DMS153 (cell line): ENCODE data around the gene BFSP2.

Experiments used
- DNase-seq: peaks from one replicate; lab custom pipeline; 2025; lab: John Stamatoyannopoulos, UW

BFSP2 gene

GRCh38 chr3:133419151-133419909, 19.5 kb downstream of the BFSP2 start:
- no peak for DNase-seq

- no peak for DNase-seq
Measured at GRCh38 chr3:133424937-133425869, 25.3 kb downstream of the BFSP2 start.

- DNase-seq, result no peak
Measured at GRCh38 chr3:133425898-133426297, 26.0 kb downstream of the BFSP2 start.

GRCh38 chr3:133426721-133427120, 26.9 kb downstream of the BFSP2 start:
- DNase-seq, result no peak

GRCh38 chr3:133428552-133428951, 28.7 kb downstream of the BFSP2 start:
- no peak for DNase-seq

DNA sequence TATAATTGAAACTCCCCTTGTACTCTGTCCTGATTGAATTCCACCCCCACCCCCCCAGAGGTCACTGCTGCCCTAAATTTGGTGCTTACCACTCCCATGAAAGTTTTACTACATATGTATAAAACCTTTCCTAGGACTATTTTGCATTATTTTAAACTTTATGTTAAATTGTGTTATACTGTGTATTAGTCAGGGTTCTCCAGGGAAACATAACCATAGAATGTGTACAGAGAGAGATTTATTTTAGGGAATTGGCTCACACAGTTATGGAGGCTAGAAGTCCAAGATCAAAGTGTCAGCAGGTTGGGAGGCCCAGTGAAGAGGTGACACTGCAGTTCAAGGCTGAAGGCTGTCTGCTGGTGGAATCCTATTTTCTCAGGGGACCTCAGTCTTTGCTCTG, 29.2 kb downstream of the BFSP2 start:
- DNase-seq, result no peak

GRCh38 chr3:133439563-133439962, 39.7 kb downstream of the BFSP2 start:
- no peak for DNase-seq

DNA sequence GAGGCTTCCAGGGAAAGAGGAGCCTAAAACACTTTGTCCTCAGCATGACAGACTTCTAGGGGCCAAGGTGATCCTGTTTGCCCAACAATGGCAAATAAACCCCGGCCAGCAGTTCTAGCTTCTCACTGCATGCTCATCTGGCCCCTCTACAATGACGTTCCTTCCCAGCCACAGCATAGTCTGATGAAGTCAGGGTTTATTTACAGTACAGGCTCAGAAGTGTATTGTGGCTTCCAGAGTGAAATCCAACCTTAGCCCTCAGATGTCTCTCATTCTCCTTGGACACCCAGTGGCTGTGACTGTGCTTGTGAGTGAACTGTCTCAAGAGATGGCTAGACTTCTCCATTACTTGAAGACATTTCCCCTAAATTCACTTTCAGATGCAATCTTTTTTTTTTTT, 40.8 kb downstream of the BFSP2 start:
- no peak for DNase-seq

GRCh38 chr3:133441867-133442270, 42.0 kb downstream of the BFSP2 start:
- DNase-seq, result no peak

DNA sequence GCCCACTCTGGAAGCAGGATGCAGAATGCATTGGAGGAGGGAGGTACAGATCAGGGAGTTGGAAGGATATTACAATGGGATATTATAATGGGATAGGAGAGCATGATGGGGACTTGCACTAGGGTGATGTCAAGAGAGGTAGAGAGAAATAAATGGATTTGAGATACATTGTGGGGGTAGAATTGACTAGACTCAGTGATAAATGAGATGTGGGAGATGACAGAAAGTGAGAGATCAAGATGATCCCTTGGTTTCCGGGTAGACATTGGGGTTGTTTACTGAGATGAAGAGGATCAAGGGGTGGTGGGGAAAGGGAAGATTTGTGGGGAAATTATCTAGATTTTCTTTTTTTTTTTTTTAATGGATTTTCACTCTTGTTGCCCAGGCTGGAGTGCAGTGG, 42.7 kb downstream of the BFSP2 start:
- no peak for DNase-seq

DNA sequence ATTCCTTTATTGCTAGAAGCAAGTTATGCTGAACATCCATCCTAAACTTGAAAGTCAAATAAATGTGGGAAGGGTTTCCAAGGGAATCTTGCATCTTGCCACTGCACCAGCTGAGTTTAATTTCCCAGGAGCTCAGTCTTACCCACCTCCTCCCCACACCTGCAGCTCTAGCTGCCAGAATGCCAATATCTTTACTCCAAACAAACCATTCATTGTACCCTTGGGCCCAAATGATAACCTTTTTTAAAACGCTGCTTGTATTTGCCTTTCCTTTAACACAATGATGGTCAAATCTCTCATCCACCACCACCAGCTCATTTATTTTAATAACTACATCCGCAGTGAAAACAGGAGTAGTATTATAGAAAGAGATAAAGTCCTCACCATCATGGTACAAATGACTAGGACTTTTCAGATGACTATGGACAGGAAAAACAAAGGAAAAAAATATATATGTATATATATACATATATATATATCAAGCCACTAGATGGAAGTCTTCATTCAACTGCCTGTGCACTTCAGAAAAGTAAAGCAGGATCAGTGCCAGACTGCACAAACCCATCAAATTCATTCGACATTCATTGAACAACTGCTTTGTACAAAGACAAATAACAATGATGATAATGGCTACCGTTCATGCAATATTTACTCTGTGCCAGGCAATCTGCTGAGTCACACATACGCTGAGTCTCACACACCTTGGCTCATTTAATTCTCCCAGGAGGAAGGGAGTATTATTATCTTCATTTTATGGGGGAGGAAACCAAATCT, 44.0 kb downstream of the BFSP2 start:
- DNase-seq, result peak; percentile 91

DNA sequence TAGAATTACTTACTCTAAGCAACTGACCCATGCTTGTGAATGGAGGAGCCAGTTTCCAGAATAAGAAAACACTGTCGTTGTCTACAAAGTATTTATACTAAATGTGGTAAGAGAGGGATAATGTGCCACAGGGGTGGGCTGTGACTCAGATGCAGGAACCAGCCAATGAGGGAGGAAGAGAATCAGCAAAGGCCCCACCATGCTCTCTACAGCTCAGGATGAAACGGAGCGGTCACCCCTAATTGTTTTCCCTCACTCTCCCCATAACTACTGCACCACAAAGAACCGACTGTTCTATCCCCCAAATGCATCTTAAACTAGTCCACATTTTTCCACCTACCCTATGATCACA, 44.5 kb downstream of the BFSP2 start:
- DNase-seq, result no peak

GRCh38 chr3:133445108-133445507, 45.3 kb downstream of the BFSP2 start:
- no peak for DNase-seq

DNA sequence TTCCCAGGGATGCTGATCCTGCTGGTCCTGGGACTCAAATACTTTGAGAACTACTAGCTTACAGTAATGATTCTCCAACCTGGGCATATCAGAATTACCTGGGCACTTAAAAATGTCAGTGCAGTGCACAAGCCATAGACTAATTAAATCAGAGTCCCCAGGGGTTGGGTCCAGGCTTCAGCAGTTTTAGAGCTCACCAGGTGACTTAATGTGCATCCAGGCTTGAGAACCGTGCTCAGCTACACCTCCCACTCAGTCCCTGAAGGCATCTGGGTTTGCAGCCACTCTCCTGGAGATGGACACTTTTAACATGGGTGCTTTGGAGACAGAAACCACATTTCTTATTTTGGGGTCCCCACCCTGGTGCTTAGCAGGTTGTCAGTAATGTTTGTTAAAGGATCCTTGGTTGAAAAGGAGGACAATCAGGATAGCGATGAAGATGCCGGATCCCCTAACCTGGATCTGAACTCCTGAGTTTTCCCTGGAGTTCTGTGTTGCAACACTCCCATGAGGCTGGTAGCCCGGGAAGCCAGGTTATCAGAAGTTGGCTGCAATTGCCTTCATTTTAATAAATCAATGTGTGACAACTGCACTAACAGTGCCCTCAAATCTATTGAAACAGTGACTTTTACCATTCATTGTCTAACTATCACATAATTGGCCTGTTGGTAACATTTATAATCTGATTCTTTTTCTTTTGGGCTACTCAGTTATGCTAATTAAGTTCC, 48.1 kb downstream of the BFSP2 start:
- DNase-seq, result no peak

DNA sequence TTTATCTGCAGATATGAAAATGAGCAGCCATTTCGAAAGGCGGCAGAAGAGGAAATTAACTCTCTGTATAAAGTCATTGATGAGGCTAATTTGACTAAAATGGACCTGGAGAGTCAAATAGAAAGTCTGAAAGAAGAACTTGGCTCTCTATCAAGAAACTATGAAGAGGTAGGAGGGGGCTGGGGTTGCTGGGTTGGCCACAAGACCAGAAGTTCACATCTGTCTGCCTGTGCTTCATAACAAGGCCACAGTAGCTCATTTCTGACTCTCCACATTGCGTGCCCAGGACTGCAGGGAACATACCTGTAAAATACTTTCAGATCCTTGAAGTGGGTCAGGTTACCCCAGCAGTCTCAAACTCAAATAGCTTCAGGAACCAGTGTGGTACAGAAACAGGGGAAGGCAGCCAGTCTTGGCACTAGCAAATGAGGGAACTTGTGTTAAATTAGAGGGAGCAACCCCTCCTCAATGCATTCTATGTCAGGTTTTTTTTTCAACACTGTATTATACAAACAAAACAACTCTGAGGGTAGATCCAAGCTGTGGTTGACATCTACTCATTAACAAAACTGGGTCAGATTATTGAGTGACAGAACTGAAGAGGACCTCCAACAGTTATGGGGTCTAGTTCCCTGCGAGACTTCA, 48.7 kb downstream of the BFSP2 start:
- no peak for DNase-seq

DNA sequence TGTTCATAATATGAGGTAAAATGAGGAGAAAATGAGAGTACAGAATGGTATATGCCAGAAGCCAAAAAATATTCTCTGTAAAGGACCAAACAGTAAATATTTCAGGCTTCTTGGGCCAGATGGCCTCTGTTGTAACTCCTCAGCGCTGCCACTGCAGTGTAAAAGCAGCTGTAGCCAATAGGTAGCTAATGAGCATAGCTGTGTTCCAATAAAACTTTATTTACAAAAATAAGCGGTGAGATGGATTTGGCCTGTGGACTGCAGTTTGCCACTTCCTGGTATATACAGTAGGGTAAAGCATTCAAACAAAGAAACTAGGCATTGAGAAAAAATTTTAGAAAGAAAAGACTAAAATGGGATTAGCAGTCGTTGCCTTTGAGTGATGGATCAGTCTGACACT, 51.5 kb downstream of the BFSP2 start:
- no peak for DNase-seq

GRCh38 chr3:133452641-133453319, 52.9 kb downstream of the BFSP2 start:
- DNase-seq, result no peak

GRCh38 chr3:133453383-133453782, 53.5 kb downstream of the BFSP2 start:
- DNase-seq, result no peak

DNA sequence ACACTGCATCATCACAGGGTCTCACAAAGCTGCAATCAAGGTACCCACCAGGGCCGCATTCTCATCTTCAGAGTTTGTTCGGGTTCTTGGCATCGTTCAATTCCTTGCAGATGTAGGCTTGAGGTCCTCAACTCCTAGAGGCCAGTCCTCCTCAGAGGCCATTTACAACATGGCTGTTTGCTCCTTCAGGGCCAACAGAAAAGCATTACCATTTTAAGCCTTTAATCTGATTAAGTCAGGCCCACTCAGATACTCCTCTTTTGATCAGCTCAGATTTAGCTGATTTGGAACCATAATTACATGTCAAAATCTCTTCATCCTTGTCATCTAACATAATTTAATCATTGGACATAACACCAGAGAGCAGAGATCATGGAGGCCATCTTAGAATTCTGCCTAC, 55.4 kb downstream of the BFSP2 start:
- DNase-seq, result no peak

DNA sequence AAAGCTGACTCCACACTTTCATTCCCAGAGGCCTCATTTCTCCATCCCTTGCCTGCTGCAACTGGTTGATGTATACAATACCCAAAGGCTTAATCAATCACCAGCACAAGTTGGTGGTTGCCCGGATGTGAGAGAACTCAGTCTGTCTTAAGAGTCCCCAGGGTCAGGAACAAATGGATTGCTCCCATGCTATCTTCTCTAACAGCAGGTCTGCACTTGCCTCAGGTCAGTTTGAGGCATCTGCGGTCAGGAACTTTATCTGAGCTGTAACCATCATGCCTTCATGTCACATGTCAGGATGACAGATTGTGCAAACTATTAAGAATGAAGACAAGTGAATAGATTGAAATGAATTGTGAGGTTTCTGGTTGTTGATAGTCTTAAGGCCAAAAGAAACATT, 56.1 kb downstream of the BFSP2 start:
- DNase-seq, result no peak

GRCh38 chr3:133457025-133457424, 57.2 kb downstream of the BFSP2 start:
- DNase-seq, result no peak
